OCI-LY3 (cell line): ENCODE results near the gene NRG3.
"Not testable (repeated sequence)": the region's sequence is repeated elsewhere in the genome, so short reads cannot be mapped to it uniquely, and the experiment has no call there.

ENCODE experiments used
- H2AFZ ChIP-seq: fragments of 200-600, 300-600 bp; shearing (Covaris generic); 2 replicates; pipeline ENCODE4 v1.6.0; 2014; ENCODE audit warnings: antibody characterized with exemption, low read depth, low read length
- H3K27ac ChIP-seq: fragments of 200-600, 300-600 bp; sonication (generic); 2 replicates; pipeline ENCODE4 v1.5.1; 2014; ENCODE audit warnings: mild to moderate bottlenecking, low read length, moderate library complexity, mixed read lengths
- H3K27me3 ChIP-seq: fragments of 200-600, 300-600 bp; sonication (generic); 2 replicates; pipeline ENCODE4 v1.6.1; 2014; ENCODE audit warnings: low read depth, low read length, mixed read lengths
- H3K36me3 ChIP-seq: fragments of 200-600, 300-600 bp; sonication (generic); replicated peaks from 2 replicates; pipeline ENCODE3; 2014; ENCODE audit warnings: low read depth, low read length, mixed read lengths
- H3K4me1 ChIP-seq: fragments of 300-600, 200-600 bp; sonication (generic); 2 replicates; pipeline ENCODE4 v1.6.1; 2014; ENCODE audit warnings: low read length, mixed read lengths
- H3K4me2 ChIP-seq: fragments of 200-600, 300-600 bp; sonication (generic); 2 replicates; pipeline ENCODE4 v1.6.1; 2014; ENCODE audit warnings: low read length, mixed read lengths
- H3K4me3 ChIP-seq: fragments of 300-600, 200-600 bp; sonication (generic); 2 replicates; pipeline ENCODE4 v1.5.1; 2014; ENCODE audit warnings: antibody characterized with exemption, mild to moderate bottlenecking, low read length, moderate library complexity
- H3K79me2 ChIP-seq: fragments of 300-600, 200-600 bp; shearing (Covaris generic); 2 replicates; pipeline ENCODE4 v1.6.1; 2014; ENCODE audit warnings: mild to moderate bottlenecking, low read length, mixed read lengths
- H3K9ac ChIP-seq: fragments of 300-600, 200-600 bp; shearing (Covaris generic); 2 replicates; pipeline ENCODE4 v1.6.0; 2014; ENCODE audit warnings: mild to moderate bottlenecking, low read length, moderate library complexity
- H3K9me3 ChIP-seq: fragments of 200-600, 300-600 bp; shearing (Covaris generic); 2 replicates; pipeline ENCODE4 v1.6.1; 2014; ENCODE audit warnings: low read length, mixed read lengths; ENCODE audit not compliant: insufficient read depth
- H4K20me1 ChIP-seq: fragments of 200-600, 300-600 bp; sonication (generic); 2 replicates; pipeline ENCODE4 v1.6.1; 2016; ENCODE audit warnings: low read length, mixed read lengths; ENCODE audit not compliant: insufficient read depth
- EZH2phosphoT487 ChIP-seq: fragments of 200-600 bp; shearing (Covaris generic); IDR thresholded peaks from 2 replicates; pipeline ENCODE4 v1.6.1; 2018; ENCODE audit warnings: antibody characterized with exemption, mixed run types, low read depth
- TF ChIP-seq, protein P1 (sequence below): fragments of 200-600, 300-600 bp; sonication (generic); IDR thresholded peaks from 2 replicates; pipeline ENCODE4 v1.5.1; 2014; ENCODE audit warnings: antibody characterized with exemption, low read length, low read depth

The NRG3 gene

DNA sequence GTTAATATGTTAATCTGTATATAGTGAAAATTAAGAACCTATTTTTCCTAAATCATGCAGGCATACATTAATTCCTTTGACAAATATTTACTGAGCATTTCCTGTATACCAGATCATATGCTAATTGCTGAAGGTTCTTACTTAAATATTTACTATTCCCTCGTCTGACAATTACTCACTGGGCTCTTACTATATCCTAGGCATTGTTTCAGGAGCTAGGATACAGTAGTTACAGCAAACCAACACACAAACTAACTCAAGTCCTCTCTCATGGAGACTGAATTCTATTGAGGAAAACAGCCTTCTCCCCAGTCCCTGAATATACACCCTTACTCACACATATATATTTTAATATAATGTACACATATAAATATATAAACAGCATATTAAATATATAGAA is 786.0 kb downstream of the NRG3 start:
- no peak overlapping the region for H3K4me3 ChIP-seq
- H3K4me2 ChIP-seq: no peak overlapping the region
- no peaks in the 10 kb centered on the region for H3K27me3 ChIP-seq
- H3K36me3 ChIP-seq: no peaks in the 10 kb centered on the region
- H3K4me1 ChIP-seq: no peaks in the 10 kb centered on the region
- no peaks in the 10 kb centered on the region for H3K79me2 ChIP-seq
- no peaks in the 10 kb centered on the region for H3K9me3 ChIP-seq
- no peak overlapping the region for H2AFZ ChIP-seq
- no peak for TF ChIP-seq EZH2phosphoT487
- TF ChIP-seq, protein P1, sequence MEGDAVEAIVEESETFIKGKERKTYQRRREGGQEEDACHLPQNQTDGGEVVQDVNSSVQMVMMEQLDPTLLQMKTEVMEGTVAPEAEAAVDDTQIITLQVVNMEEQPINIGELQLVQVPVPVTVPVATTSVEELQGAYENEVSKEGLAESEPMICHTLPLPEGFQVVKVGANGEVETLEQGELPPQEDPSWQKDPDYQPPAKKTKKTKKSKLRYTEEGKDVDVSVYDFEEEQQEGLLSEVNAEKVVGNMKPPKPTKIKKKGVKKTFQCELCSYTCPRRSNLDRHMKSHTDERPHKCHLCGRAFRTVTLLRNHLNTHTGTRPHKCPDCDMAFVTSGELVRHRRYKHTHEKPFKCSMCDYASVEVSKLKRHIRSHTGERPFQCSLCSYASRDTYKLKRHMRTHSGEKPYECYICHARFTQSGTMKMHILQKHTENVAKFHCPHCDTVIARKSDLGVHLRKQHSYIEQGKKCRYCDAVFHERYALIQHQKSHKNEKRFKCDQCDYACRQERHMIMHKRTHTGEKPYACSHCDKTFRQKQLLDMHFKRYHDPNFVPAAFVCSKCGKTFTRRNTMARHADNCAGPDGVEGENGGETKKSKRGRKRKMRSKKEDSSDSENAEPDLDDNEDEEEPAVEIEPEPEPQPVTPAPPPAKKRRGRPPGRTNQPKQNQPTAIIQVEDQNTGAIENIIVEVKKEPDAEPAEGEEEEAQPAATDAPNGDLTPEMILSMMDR: no peak
- no peak overlapping the region for H3K27ac ChIP-seq
- no peaks in the 10 kb centered on the region for H4K20me1 ChIP-seq
- no peak overlapping the region for H3K9ac ChIP-seq

DNA sequence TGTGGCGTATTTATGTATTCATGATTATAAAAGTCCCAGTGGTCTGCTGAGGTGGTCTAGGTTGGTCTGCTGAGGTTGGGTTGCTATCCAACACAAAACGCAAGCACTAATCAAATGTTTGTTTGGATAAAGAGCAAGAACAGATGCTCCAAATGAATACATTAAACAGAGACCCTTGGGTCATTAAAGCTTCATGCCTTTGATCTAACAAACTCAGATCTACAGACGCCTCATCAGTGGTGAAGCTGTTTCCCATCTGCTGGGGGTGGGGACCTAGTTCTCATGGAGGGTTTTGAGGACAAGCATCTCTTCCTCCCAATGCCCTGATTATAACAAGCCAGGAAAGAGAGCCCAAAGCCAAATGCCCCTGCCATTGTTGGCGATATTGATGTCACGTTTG is 786.7 kb downstream of the NRG3 start:
- Histone ChIP-seq H4K20me1 (no peaks in the 10 kb centered on the region), H2AFZ (no peak overlapping the region), H3K79me2 (no peaks in the 10 kb centered on the region), H3K4me1 (no peaks in the 10 kb centered on the region), H3K36me3 (no peaks in the 10 kb centered on the region), H3K4me2 (no peak overlapping the region), H3K27ac (no peak overlapping the region), H3K9ac (no peak overlapping the region), H3K27me3 (no peaks in the 10 kb centered on the region), H3K9me3 (no peaks in the 10 kb centered on the region), H3K4me3 (no peak overlapping the region)
- TF ChIP-seq, protein P1: no peak
- no peak for TF ChIP-seq EZH2phosphoT487

DNA sequence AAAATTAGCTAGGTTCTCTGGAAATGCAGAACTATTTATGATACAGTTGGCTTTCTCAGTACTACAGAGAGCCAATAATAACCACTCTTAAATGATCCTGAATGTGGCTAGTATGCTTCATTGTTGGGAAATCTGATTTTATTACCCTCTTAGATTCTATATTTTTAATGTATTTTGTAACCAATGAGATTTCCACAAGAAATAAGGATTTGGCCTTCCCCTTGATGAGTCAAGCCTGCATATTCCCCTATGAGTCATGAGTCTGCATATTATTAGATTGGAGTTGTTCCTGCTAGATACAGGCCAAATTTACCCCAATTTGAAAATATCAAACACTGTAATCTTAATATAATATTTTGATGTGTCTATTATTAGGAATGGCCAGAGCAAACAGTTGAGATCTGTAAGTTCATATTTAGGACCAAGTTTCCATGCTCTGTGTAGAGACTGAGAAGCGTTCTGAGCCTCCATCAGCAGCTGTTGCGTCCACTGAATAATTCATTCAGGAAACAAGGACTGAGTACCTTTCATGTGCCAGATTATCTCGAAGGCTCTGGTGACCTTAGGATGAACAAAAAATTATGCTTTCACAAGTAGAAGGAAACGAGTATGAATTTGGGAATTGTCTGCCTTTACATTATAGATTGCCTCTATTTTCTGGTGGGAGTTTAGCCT is 793.4 kb downstream of the NRG3 start:
- TF ChIP-seq, protein P1: no peak
- no peak for TF ChIP-seq EZH2phosphoT487
- Histone ChIP-seq H3K4me1 (no peaks in the 10 kb centered on the region), H3K9me3 (no peaks in the 10 kb centered on the region), H3K27me3 (no peaks in the 10 kb centered on the region), H3K27ac (no peak overlapping the region), H2AFZ (no peak overlapping the region), H3K36me3 (no peaks in the 10 kb centered on the region), H3K9ac (no peak overlapping the region), H4K20me1 (no peaks in the 10 kb centered on the region), H3K4me3 (no peak overlapping the region), H3K79me2 (no peaks in the 10 kb centered on the region), H3K4me2 (no peak overlapping the region)

DNA sequence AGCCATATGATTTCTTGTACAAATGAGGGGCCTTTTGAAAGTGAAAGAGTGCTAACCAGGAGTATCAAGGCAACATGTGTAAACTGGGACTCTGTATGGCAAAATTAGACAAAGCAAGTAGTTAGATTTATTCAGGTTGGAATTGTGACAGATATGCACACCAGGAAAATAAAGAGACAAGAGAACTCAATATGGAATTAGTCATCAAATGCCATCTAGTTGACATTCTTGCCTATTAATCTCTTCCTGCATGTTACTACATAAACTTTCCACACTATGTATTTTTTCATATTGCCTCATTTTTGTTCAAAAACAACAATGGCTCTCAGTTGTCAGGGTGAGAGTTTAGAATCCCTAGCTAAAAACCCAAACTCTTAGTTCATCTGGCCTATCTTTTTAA is 799.0 kb downstream of the NRG3 start:
- H3K4me3 ChIP-seq: no peak overlapping the region
- no peaks in the 10 kb centered on the region for H4K20me1 ChIP-seq
- H3K36me3 ChIP-seq: no peaks in the 10 kb centered on the region
- no peak overlapping the region for H3K4me2 ChIP-seq
- no peaks in the 10 kb centered on the region for H3K27me3 ChIP-seq
- no peak overlapping the region for H3K27ac ChIP-seq
- H3K9ac ChIP-seq: no peak overlapping the region
- TF ChIP-seq, protein P1: no peak
- no peak for TF ChIP-seq EZH2phosphoT487
- H3K9me3 ChIP-seq: no peaks in the 10 kb centered on the region
- H2AFZ ChIP-seq: no peak overlapping the region
- H3K4me1 ChIP-seq: no peaks in the 10 kb centered on the region
- H3K79me2 ChIP-seq: no peaks in the 10 kb centered on the region

DNA sequence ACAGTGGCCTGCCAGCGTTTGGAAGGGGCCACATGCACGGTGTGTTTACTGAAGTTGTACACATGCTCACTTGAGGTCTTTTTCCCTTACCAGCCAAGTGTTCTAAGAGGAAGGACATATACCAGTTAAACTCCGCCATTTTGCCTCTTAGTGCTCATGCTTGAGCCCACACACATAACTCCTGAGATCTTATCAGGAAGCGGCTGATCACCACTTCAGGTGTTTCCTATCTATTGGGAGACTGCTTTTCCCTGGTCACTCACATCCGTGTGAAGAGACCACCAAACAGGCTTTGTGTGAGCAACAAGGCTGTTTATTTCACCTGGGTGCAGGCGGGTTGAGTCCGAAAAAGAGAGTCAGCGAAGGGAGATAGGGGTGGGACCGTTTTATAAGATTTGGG is 802.9 kb downstream of the NRG3 start:
- not testable (repeated sequence) for H3K4me1 ChIP-seq, H3K36me3 ChIP-seq, H4K20me1 ChIP-seq

DNA sequence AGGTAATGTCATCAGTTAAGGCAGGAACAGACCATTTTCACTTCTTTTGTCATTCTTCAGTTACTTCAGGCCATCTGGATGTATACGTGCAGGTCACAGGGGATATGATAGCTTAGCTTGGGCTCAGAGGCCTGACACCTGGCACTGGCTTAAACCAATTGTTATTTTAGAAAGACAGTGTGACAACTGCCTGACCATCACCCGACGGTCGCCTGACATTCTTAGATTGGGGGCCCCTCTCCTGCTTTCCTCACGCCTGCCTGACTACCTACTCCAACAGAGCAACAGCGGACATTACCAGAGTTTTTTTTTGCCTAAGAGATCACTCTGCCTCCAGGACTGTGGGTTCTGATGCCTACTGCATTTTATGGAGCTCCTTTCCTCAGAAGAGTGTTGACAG is 803.5 kb downstream of the NRG3 start:
- H2AFZ ChIP-seq, H3K4me3 ChIP-seq, H3K27ac ChIP-seq, H3K4me2 ChIP-seq, H4K20me1 ChIP-seq, H3K9ac ChIP-seq, H3K9me3 ChIP-seq, H3K79me2 ChIP-seq, H3K4me1 ChIP-seq, H3K36me3 ChIP-seq, H3K27me3 ChIP-seq: not testable (repeated sequence)

More for the DNA sequence above, 802.9 kb downstream of the NRG3 start:
- H2AFZ ChIP-seq, H3K4me2 ChIP-seq, H3K27ac ChIP-seq, H3K4me3 ChIP-seq, H3K9ac ChIP-seq, H3K27me3 ChIP-seq, H3K9me3 ChIP-seq, H3K79me2 ChIP-seq: not testable (repeated sequence)
